Esophagus squamous epithelium (tissue), 4 donors: ENCODE measurements around the gene PAQR8.

ENCODE experiments used
- POLR2A ChIP-seq, 4 donors: fragments of 450-650 bp; IDR thresholded peaks; one replicate each; pipeline ENCODE4 v1.6.1; 2017; ENCODE audit warnings: antibody characterized with exemption in 4 of 4, mild to moderate bottlenecking in 4 of 4, moderate library complexity in 3 of 4
- TF ChIP-seq, protein P1 (sequence below), 6 experiments: fragments of 450-650 bp in 4 of 6; fragments of 200-600 bp in 2 of 6; sonication (generic) in 2 of 6; IDR thresholded peaks; one replicate each; pipeline ENCODE4 v1.5.1; 2016 to 2019; ENCODE audit warnings: antibody characterized with exemption in 6 of 6, mild to moderate bottlenecking in 4 of 6, moderate library complexity in 4 of 6

DNA sequence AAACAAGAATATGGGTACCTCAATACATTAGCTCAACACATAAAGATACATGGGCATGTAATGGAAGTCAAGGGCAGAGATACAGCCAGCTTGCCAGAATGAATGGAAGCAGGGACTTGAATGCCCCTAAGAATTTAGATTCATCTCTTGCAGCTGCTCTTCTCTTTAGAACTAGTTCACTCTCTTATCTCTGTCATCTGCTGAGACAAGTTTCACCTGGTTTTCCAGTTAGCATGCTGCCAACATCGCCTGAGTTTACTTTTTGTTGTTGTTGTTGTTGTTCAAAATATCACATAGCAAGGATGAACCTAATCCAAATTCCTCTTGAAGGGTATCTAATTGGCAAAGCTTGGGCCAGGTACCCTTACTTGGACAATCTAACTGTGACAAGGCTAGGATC is 14.1 kb upstream of the PAQR8 start:
- TF ChIP-seq, protein P1, sequence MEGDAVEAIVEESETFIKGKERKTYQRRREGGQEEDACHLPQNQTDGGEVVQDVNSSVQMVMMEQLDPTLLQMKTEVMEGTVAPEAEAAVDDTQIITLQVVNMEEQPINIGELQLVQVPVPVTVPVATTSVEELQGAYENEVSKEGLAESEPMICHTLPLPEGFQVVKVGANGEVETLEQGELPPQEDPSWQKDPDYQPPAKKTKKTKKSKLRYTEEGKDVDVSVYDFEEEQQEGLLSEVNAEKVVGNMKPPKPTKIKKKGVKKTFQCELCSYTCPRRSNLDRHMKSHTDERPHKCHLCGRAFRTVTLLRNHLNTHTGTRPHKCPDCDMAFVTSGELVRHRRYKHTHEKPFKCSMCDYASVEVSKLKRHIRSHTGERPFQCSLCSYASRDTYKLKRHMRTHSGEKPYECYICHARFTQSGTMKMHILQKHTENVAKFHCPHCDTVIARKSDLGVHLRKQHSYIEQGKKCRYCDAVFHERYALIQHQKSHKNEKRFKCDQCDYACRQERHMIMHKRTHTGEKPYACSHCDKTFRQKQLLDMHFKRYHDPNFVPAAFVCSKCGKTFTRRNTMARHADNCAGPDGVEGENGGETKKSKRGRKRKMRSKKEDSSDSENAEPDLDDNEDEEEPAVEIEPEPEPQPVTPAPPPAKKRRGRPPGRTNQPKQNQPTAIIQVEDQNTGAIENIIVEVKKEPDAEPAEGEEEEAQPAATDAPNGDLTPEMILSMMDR (IDR thresholded peaks at IDR 0.05) = no peak
- TF ChIP-seq POLR2A (IDR thresholded peaks at IDR 0.05) = no peak
